ENCODE data around the gene IDH3G.

The IDH3G gene

DNA sequence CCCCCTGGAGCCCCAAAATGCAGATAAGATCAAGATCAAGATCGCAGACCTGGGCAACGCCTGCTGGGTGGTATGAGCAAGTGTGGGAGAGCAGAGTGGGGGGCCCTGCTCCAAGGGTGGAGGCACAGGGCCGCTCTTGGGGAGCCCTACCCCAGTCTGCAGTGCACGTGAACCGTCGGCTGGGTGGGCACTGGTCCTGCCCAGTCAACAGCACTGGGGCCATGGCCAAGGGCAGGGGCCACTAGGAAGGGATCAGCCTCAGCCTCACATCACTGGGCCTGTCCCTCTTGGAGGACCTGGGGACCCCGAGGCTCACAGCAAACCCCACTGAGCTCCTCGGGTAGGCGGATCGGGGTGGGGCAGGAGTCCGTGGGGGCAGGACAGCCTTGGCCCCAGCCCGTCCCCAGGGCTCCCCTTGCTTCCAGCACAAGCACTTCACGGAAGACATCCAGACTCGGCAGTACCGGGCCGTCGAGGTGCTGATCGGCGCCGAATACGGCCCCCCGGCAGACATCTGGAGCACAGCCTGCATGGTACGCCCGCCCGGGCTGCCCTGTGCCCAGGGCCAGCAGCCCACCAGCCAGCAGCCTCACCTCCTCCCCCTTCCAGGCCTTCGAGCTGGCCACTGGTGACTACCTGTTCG, 9.7 kb downstream of the IDH3G start:
- DNase-seq, result no peak

DNA sequence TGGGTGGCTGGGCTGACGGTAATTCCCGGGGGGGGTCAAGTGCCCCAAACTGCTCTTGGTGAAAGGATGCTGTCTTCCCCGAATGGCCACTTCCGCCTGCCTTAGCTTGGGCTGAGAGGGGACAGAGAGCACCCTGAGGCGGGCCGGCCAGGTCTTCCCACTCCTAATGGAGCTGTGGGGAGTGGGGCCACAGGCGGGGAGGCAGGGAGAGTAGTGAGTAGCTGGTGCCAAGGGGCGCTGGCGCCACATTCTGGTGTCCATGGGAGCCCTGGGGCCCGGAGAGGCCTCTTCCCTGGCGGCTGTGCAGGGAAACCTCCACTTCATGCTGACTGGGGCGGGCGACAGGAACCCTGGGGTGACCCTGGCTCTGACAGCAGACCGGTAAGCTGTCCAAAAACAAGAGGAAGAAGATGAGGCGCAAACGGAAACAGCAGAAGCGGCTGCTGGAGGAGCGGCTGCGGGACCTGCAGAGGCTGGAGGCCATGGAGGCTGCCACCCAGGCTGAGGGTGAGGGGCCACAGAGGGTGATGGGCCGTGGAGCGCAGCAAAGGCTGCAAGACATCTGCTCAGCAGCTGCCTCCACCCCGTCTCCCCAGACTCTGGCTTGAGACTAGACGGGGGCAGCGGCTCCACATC, 10.7 kb downstream of the IDH3G start:
- DNase-seq, result no peak

DNA sequence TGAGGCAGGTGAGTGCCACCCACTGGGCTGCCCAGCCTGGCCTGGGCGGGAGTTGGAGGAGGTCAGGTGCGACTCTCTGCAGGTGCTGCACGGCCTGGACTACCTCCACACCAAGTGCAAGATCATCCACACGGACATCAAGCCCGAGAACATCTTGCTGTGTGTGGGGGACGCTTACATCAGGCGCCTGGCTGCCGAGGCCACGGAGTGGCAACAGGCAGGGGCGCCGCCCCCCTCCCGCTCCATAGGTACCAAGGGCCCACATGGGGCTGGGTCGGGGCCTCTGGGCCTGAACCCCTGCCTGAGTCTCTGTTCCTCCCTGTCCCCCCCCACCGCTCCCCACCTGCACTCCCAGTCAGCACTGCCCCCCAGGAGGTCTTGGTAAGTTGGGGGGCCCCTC, 11.3 kb downstream of the IDH3G start:
- DNase-seq, result no peak

- DNase-seq, result no peak
Measured at GRCh38 chrX:153782313-153782712, 11.9 kb downstream of the IDH3G start.

DNA sequence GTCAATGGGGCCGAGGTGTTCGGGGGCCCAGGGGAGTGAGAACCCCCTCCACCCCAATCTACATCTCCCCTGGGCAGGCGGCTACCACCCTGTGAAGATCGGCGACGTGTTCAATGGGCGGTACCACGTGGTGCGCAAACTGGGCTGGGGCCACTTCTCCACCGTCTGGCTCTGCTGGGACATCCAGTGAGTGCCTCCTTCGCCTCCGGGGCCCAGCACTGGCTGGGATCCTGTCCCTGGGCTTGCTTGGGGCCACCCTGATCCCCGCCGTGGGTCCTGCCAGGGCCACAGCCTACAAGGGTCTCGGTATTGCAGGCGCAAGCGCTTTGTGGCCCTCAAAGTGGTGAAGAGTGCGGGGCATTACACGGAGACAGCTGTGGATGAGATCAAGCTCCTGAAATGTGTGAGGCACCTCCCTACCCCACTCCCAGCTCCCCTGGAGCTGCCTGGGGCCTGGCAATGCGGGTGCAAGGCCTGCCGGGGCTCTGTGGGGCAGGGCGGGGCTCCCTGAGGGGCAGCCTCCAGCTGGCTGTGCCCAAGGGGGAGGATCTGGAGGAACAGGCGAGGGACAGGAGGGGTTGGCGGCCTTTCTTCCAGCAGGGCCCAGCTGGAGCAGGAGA, 12.6 kb downstream of the IDH3G start:
- DNase-seq, result no peak

DNA sequence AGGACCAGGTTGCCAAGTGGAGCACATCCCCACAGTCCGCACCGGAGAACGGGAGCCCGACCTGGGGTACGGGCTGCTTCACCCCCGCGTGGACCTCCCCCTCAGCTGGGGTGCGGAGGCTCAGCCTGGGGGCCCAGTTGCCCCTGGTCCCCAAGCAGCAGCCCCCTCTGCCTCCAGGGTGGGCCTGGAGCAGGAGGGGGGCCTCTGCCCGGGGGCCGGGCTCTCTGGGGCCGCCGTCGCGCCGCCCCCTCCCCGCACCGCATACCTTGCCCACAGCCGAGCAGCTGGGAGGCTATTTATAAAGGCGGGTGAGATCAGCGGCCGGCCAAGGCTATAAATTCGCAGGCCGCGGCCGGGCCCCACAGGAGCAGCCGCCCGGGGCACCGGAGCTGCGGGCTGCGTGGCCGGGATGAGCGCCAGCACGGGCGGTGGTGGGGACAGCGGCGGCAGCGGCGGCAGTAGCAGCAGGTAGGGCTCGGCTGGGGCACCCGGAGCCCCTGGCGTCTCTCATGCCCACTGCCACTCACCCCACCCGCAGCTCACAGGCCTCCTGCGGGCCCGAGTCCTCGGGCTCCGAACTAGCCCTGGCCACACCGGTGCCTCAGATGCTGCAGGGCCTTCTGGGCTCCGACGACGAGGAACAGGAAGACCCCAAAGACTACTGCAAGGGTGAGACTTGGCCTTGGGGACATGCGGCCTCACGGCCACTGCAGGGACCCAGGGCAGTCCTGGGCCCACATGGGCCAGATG, 13.3 kb downstream of the IDH3G start, which contains the start of gene SRPK3:
Gene SRPK3 (plus strand): TSS at position 364 of the 750 bp plus-strand sequence. CDS start 46 bp downstream, at position 410.
- DNase-seq, result no peak

GRCh38 chrX:153779891-153780677, 14.1 kb downstream of the IDH3G start:
- DNase-seq, result no peak

DNA sequence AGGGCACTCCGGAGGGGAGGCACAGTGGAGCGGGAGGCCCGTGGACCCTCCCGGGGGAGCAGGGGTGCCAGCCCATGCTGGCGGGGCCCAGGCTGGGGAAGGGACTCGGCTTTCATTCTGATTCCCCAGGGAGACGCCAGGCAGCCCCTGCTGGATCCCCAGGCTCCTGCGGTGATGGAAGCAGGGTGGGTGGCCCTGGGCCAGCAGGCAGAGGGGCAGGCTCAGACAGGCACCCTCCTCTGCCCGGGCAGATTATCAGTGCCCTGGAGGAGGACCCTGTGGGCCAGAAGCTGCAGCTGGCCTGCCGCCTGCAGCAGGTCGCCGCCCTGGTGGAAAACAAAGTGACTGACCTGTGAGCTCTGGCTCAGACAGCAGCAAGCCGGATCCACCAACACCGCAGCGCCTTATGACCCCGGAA, 15.5 kb downstream of the IDH3G start:
- DNase-seq, result no peak

- no peak for DNase-seq
Measured at GRCh38 chrX:153778181-153778580, 16.0 kb downstream of the IDH3G start.

DNA sequence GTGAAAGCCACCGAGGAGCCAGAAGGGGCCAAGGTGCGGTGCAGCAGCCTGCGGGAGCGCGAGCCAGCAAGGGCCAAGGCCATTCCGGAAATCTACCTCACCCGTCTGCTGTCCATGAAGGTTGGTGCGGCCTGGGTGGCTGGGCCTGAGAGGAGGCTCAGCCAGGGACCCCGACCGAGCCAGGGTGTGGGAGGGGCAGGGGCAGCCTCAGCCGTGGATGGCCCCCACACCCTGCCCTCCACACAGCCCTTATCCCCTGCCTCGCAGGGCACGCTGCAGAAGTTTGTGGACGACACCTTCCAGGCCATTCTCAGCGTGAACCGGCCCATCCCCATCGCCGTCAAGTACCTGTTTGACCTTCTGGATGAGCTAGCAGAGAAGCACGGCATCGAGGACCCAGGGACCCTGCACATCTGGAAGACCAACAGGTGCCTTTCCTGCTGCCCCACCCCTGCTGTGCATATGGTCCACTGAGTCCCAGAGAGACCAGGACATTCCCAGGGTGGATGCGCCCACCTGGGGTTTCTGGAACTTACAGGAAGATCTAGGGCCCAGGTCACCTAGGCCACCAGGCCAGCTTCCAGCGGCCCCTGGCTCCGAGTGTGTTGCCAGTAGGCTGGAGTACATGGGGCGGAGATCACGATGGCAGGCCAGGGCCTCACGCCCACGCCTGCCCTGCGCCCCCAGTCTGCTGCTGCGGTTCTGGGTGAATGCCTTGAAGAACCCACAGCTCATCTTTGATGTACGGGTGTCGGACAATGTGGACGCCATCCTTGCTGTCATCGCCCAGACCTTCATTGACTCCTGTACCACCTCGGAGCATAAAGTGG, 16.7 kb downstream of the IDH3G start:
- no peak for DNase-seq

DNA sequence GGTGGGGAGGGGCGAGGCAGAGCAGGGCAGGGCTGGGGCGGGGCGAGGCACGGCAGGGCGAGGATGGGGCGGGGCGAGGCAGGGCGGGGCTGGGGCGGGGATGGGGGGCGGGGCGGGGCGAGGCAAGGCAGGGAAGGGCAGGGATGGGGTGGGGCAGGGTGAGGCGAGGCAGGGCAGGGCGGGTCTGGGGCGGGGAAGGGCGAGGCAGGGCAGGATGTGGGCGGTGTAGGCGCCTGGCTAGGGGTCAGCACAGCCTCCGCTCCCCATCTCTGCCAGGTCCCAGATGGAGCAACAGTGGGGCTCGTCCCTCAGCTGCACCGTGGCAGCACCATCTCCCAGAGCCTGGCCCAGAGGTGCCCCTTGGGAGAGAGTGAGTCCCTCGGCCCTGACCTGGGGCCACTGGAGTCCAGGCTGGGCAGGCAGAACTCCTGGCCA, 17.5 kb downstream of the IDH3G start:
- no peak for DNase-seq

GRCh38 chrX:153776120-153776599, 18.0 kb downstream of the IDH3G start:
- DNase-seq, result no peak

GRCh38 chrX:153775293-153776119, 18.7 kb downstream of the IDH3G start:
- DNase-seq, result no peak

DNA sequence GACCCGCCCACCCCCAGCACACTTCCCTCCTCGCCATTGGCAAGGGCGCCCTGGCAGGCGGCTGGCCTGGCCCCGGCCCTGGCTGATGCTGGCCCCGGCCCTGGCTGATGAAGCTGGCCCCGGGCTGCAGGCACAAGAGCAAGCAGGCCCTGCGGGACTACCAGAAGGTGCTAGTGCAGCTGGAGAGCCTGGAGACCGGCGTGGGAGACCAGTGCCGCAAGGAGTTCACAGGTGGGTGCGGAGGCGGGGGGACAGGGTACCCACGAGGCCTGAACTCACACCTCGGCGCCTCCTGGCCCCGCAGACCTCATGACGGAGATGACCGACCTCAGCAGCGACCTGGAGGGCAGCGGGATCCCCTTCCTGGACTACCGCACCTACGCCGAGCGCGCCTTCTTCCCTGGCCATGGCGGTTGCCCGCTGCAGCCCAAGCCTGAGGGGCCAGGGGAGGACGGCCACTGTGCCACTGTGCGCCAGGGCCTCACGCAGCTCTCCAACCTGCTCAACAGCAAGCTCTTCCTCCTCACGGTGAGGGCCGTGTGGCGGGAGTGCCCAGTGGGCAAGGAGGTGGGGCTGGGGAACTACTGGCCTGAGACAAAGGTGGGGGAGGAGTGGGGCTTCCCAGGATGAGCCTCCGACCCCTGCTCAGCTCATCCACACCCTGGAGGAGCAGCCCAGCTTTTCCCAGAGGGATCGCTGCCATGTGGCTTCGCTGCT, 19.4 kb downstream of the IDH3G start:
- no peak for DNase-seq

DNA sequence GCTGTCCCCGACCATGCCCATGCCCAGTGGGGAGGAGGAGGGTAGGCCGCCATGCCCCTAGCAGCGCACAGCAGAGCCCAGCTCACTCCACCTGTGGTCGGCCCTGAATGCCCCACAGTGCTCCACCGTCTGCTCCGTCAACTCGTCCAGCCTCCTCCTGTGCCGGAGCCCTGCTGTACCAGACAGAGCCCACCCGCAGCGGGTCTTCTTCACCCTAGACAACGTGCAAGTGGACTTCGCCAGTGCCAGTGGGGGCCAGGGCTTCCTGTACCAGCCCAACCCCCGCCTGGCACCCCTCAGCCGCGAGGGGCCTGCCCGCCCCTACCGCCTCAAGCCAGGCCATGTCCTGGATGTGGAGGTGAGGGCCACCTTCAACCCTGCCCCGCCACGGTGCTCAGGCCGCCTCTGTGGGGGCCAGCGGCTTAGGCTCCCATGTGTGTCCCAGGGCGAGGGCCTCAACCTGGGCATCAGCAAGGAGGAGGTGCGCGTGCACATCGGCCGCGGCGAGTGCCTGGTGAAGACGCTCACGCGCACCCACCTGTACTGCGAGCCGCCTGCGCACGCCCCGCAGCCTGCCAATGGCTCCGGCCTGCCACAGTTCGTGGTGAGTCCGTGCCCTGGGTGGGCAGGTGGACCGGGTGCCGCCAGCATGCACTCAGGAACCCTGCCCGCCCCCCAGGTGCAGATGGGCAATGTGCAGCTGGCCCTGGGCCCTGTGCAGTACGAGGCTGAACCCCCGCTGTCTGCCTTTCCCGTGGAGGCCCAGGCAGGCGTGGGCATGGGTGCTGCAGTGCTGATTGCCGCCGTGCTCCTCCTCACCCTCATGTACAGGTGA, 20.2 kb downstream of the IDH3G start:
- DNase-seq, result no peak

GRCh38 chrX:153773218-153773611, 21.0 kb downstream of the IDH3G start:
- DNase-seq, result no peak

DNA sequence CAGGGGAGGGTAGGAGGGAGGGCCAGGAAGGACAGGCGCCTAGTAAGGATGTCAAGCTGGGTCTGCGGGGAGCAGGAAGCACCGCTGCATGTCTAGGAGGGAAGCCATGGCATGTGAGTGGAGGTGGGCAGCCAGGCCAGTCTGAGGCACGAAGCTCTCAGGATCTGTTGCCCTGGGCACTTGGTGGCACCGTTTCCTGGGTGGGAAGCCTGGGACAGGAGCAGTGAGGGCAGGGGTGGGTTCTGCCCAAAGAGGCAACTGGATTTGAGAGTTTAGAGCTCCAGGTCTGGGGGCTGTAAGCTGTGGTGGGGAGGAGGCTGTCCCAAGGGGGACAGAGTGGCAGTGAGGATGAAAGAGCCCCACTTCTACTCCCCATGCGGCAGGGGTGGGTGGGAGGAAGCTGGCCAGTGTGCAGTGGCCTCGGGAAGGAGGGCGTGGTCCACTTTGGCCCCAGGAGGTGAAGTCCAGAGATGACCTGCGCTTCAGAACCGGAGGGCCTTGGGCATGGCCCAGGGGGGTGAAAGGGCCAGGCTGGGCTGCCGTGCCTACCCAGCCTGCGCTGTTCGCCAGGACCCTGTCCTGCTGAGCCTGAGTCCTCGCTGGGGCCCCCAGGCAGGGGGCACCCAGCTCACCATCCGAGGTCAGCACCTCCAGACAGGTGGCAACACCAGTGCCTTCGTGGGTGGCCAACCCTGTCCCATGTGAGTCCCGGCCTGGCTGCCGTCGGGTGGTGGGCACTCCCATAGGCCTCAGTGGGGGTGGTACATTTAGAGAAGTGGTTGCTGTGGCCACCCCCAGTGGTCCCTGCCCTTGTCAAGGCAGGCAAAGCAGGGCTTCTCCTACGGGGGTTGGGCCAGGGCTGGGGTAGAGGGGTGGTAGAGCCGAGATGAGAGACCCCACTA, 21.6 kb downstream of the IDH3G start:
- no peak for DNase-seq
